KOPT-K1 (cell line): ENCODE data around the gene HES4.
"Not testable (repeated sequence)": the region's sequence is repeated elsewhere in the genome, so short reads cannot be mapped to it uniquely, and the experiment has no call there.

Experiments used
- H3K27ac ChIP-seq: fragments of 200-600 bp; sonication (generic); 2 replicates; pipeline ENCODE4 v1.5.1; 2016; ENCODE audit warnings: antibody characterized with exemption, mild to moderate bottlenecking, low read depth, low read length; ENCODE audit not compliant: poor library complexity, severe bottlenecking
- H3K36me3 ChIP-seq: fragments of 200-600 bp; sonication (generic); 2 replicates; pipeline ENCODE4 v1.5.1; 2017; ENCODE audit warnings: antibody characterized with exemption, mild to moderate bottlenecking, low read length, moderate library complexity; ENCODE audit not compliant: insufficient read depth
- H3K9me3 ChIP-seq: fragments of 200-600 bp; sonication (generic); 2 replicates; pipeline ENCODE4 v1.5.1; 2017; ENCODE audit warnings: antibody characterized with exemption, low read length, mild to moderate bottlenecking; ENCODE audit not compliant: insufficient read depth, poor library complexity, severe bottlenecking

The HES4 gene

DNA sequence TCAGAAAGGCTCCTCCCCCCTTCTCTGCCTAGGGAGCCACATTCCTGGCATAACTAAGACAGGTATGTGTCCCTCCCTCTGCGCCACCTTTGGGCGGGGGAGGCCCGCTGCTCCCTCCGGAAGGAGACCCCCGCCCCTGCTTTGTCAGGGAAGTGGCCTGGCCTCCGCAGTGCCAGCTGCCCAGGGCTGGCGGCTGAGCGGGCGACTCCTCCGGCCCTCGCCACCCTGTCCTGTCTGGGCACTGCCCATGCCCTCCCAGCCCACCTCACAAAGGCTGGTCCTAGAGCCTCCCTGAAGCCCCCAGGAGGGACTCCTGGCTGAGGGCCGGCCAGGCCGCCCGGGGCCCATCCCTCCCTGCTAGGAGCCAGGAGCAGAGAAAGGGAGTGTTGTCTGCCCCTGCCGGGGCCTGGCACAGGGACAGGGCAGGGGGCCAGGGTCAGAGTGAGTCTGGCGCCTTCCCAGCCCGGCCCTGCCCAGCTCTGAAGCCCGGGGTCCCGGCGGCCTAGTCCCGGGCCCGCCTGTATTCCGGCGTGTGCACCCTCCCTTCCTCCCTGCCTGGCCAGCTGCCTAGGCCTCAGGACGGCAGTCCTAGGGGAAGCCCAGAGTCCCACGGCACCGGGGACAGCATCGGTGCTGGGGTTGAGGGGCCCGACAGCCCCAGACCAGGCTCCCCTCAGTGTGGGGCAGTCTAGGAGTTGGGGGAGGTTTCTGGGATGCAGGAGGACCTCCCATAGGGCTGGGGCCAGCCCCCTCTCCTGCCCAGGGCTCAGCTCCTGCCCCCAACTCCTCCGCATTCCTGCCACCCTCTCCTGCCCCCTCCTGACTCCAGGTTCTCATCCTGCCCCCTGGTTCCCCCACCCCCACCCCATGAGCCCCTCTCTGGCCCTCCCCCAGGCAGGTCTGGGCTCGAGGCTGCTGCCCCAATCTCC lies 25.1 kb upstream of the HES4 start:
- H3K9me3 ChIP-seq: no peaks in the 10 kb centered on the region
- no peaks in the 10 kb centered on the region for H3K36me3 ChIP-seq
- H3K27ac ChIP-seq: no peak overlapping the region

DNA sequence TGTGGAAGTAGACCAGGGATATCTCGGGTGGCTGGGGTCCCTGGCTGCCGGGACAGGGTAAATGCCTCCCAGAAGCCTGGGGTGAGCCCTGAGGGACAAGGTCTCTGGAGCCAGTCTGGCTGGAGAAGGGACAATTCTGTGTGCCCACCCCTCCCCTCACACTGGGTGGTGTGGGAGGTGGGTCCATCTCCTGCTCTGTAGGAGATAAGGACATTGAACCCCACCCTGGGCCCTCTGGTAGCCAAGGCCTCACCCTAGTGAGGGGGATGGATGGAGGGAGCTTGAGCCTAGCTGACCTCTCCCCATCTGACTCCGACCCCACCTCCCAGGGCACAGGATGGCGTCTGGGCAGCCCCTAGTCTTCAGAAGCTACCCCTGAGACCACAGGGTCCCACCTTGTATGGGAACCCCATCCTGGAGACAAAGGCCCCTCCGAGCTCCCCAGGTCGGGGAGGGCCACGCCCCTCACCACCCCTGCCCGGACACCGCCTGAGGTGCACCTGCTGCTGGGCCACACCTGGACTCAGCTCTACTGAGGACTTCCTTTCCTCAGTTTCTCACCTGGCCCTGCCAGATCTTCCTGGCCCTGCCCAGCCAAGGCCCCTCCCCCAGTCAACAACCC lies 24.4 kb upstream of the HES4 start:
- Histone ChIP-seq H3K27ac (no peak overlapping the region), H3K36me3 (no peaks in the 10 kb centered on the region), H3K9me3 (no peaks in the 10 kb centered on the region)

DNA sequence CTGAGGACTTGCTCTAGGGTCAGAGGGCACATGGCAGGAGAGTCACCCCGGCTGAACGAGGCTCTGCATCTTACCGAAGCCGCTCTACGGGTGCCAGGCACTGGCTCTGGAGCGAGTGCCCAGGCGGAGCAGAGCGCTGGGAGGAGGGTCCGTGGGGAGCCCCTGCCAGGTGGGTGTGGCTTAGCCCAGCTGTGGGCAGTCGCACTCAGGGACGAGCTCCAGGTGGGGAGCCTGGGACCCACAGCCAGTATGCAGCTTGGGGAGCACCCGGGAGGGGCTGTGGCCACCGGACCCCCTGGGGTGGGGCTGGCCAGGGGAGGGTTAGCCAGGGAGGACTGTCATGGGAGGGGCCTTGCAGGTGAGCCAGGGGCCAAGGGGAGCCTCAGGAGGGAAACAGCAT lies 23.8 kb upstream of the HES4 start:
- H3K27ac ChIP-seq: no peak overlapping the region
- H3K9me3 ChIP-seq: no peaks in the 10 kb centered on the region
- H3K36me3 ChIP-seq: no peaks in the 10 kb centered on the region

DNA sequence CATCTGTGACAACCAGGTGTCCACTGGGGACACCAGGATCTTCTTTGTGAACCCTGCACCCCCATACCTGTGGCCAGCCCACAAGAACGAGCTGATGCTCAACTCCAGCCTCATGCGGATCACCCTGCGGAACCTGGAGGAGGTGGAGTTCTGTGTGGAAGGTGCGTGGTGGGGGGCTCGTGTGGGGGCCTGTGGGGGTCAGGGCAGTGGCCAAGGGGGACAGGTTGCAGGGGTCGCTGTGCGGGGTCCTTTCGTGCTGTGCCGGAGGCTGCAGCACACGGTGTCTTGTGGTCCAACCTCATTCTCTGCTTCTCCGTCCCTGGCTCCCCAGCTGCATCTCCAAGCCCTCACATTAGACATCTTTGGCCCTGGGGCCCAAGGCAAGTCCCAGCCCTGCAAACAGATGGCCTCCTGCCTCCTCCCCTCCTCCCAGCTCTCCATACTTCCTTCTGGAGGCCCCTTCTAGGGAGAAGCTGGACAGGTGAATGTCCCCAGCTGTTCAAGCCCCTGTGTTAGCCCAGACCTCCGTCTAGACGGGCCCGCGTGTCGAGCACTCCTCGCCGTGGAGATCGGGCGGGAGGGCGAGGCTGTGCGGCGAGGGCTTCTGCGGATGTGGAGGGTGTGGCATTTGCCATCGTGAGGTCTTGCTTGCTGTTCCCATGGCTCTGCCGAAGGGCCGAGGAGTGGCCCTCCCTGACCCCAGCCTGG lies 22.6 kb upstream of the HES4 start:
- Histone ChIP-seq H3K9me3 (no peaks in the 10 kb centered on the region), H3K36me3 (no peaks in the 10 kb centered on the region), H3K27ac (no peak overlapping the region)

DNA sequence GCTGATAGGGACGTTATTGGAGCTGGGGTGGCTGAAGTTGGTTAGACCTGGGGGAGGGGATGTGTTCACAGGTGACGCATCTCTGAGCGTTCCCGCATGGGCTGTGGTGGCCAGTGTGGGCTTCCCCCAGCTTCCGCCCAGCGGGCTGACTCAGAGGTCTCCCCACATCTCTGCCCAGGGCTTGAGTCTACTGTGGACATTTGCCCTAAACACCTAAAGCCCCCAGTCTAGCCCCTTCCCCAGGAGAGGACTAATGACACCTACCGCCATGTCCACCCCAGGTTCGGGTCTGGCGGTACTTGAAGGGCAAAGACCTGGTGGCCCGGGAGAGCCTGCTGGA lies 22.0 kb upstream of the HES4 start:
- Histone ChIP-seq H3K27ac (no peak overlapping the region), H3K9me3 (no peaks in the 10 kb centered on the region)

DNA sequence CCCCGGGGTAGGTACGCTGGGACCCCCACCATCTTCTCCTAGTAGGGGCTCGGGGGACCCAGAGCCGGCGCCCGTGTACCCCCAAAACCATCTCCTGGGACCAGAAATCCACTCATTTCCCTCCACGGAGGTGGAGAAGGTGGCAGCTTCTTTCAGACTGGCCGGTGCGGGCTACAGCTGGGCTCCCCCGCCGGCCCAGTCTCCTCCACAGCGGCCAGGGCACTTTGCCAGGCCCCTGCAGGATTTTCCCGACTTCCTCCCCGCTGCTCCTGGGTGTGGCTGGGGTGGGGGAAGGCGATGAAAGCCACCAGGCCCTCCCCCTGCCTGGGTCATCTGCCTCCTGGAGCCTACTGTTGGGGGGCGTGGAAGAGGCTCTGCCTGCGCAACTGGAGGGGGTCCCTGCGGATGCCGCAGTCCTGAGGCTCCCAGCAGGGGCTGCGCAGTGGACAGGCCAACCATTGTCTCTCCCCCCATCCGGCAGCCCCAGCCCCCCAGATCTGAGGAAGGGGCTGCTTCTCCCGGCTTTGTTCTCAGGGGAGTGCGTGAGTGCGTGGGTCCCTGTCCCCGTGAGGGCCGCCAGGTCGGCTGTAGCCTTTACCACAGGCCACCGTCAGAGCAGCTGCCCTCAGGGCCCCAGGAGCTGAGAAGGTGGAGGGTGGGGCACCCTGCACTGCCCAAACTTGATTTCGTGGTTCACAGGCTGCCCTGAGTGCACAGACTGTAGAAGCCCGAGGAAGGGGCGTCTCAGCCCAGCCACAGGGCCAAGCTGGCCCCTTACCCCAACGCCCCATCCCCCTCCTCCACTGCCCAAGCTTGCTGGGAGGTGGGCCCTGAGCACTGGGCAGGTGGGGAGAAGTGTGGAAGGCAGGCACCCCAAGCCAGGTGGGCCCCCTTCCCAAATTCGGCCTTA lies 21.4 kb upstream of the HES4 start:
- H3K9me3 ChIP-seq: no peaks in the 10 kb centered on the region
- H3K36me3 ChIP-seq: no peaks in the 10 kb centered on the region
- no peak overlapping the region for H3K27ac ChIP-seq

More for the DNA sequence above, 22.0 kb upstream of the HES4 start:
- H3K36me3 ChIP-seq: no peaks in the 10 kb centered on the region

DNA sequence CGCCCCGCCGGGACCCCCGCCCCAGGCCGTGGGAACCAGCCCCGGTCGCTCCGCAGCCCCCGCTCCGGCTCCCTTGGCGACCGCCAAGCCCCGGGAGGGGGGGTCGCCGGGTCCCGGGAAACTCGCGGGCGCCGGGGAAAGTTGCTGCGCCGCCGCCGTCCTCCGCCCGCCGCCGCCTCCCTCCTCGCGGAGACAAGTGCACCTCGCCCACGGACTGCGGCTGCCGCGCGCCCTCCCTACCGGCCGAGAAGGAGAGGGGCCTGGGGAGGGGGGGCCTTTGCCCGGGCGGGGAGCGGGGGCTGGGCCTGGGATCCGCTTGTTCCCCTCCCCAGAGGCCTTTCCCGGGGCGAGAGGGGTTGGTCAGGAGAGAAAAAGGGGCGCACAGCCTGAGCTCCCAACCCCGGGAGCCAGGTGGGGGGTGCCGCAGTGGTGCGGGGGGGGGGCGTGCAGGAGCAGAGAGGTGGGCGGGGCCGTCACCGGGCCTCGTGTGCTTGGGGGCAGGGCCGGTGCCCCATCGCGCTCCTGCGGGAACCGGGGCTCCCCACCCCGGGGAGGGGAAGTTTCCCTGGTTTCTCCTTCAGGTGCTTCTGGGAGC lies 20.6 kb upstream of the HES4 start:
- Histone ChIP-seq H3K27ac (no peak overlapping the region), H3K36me3 (no peaks in the 10 kb centered on the region), H3K9me3 (no peaks in the 10 kb centered on the region)

DNA sequence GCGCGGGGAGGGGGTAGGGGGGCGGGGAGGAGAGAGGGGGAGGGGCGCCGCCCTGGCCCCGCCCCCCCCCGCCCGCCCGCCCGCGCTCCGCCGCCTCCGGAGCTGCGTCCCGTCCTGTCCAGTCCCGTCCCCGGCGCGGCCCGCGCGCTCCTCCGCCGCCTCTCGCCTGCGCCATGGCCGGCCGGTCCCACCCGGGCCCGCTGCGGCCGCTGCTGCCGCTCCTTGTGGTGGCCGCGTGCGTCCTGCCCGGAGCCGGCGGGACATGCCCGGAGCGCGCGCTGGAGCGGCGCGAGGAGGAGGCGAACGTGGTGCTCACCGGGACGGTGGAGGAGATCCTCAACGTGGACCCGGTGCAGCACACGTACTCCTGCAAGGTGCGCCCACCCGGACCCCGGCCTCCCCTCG lies 20.1 kb upstream of the HES4 start, which contains the start of gene AGRN:
Gene AGRN (plus strand): TSS at position 121 of the 405 bp plus-strand sequence. CDS start 53 bp downstream, at position 174.
- no peak within 1 kb of the TSS for H3K27ac ChIP-seq
- H3K36me3 ChIP-seq: no peaks in the 10 kb centered on the region
- no peaks in the 10 kb centered on the region for H3K9me3 ChIP-seq

DNA sequence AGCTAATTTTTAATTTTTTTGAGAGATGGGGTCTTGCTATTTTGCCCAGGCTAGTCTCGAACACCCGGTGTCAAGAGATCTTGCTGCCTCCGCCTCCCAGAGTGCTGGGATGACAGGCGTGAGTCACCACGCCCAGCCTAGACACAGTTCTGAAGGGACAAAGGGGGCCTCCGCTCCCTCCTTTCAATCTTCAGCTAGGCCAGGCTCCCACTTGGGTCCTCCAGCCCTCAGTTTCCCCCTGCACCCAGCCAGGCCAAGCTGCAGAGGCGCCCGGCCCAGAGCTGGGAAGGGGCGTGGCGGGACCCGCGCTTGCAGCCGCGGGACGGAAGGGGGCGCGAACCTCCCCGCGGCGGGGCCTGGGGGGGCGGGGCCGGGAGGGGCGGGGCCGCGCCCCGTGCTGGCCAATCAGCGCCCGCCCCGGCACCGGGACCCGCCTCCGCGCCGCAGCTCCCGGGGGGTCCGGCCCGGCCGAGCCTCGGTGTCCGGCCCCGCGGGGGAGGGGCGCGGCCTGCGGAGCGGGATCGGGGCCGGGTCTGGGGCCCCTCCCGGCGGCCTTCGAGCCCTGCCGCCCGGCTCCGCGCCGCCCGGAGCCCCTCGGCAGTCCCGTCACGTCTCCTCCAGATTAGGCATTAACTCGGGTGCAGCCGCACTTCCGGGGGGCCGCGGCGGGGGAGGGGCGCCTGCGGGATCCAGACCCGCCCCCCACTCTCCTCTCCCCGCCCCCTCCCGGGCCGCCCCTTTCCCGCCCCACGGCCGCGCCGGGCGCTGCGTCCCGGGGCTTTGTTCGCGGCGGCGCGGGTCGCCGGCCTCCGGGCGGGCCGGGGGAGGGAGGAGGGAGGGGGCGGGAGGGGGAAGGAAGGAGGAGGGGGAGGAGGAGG lies 19.5 kb upstream of the HES4 start:
- Histone ChIP-seq H3K36me3 (no peaks in the 10 kb centered on the region), H3K9me3 (no peaks in the 10 kb centered on the region), H3K27ac (no peak overlapping the region)

DNA sequence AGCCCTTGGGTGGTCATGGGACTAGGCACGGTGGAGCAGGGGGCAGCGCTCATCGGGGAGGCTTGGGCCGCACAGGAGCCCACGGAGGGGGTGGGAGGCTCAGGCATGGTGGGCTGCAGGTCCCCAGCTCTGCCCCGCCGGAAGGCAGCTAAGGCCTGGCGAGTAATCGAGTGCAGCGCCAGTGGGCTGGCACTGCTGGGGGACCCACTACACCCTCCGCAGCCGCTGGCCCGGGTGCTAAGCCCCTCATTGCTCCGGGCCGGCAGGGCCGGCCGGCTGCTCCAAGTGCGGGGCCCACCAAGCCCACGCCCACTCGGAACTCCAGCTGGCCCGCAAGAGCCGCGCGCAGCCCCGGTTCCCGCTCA lies 18.4 kb upstream of the HES4 start:
- H3K27ac ChIP-seq, H3K9me3 ChIP-seq, H3K36me3 ChIP-seq: not testable (repeated sequence)

DNA sequence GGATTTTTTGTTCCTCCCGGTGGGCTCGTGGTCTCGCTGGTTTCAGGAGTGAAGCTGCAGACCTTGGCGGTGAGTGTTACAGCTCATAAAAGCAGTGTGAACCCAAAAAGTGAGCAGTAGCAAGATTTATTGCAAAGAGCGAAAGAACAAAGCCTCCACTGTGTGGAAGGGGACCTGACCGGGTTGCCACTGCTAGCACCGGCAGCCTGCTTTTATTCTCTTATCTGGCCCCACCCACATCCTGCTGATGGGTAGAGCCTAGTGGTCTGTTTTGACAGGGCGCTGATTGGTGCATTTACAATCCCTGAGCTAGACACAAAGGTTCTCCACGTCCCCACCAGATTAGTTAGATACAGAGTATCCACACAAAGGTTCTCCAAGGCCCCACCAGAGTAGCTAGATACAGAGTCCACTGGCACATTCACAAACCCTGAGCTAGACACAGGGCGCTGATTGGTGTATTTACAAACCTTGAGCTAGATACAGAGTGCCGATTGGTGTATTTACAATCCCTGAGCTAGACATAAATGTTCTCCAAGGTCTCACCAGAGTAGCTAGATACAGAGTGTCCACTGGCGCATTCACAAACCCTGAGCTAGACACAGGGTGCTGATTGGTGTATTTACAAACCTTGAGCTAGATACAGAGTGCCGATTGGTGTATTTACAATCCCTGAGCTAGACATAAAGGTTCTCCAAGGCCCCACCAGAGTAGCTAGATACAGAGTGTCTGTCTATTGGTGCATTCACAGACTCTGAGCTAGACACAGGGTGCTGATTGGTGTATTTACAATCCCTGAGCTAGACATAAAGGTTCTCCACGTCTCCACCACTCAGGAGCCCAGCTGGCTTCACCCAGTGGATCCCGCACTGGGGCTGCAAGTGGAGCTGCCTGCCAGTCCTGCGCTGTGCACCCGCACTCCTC lies 17.8 kb upstream of the HES4 start:
- not testable (repeated sequence) for H3K27ac ChIP-seq, H3K9me3 ChIP-seq, H3K36me3 ChIP-seq

DNA sequence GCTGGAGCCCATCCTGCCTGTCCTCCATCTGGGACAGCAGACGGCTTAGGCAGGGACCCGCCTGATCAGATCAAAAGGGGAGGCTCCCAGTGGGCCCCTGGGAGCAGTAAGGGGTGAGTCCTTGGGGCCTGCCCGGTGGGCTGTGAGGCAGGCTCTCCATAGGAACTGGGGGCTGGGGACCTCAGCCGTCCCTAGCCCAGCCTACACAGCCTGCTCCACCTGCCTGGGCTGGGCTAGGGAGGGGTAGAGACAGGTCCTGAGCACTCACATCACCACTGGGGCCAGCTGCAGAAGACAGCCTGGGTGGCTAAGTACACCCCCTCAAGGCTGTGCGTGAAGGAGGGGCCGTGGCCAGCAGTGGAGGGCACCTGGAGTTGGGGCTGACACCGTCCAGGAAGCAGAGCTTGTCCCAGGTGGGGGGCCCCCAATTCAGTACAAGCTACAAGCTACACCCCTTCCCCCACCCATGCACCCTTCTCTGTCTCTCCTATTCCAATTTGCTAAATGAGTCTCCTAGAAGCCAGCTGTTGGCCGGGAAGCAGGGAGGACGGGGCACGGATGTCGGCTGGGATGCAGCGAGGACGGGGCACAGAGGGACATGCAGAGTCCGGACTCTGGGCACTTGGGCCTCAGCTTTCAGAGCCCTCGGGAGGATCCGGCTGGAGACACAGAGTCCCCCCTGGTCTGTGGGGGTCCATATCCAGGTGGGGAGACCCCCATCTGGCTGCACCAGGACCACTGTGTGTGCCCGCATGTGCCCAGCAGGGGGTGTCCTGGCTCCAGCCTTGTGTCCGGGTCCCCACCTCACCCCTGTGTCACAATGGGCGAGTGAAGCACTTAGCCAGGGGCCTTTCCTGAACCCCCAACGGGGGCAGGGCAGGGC lies 15.1 kb upstream of the HES4 start:
- Histone ChIP-seq H3K36me3 (no peaks in the 10 kb centered on the region), H3K9me3 (no peaks in the 10 kb centered on the region), H3K27ac (peak overlapping the region; percentile 87)
